ENCODE measurements around the gene GPR132. TPM values are rescaled to one million over a fixed set of nuclear protein-coding genes. Genes with fewer than 3 reads are reported as not detected.

GPR132 gene
- total and polyA plus RNA-seq, 2 donors (not counting 1 experiment from before 2014, with no cell fraction given) = 38.6 to 54.5 TPM

- Histone ChIP-seq H4K20me1 (ENCODE audit: control insufficient read depth, insufficient read depth, low read length, poor library complexity, severe bottlenecking) (peaks cover 25% of the 10 kb centered on the region), H3K27me3 (replicated peaks in 1 of 4; ENCODE audit: control extremely low read depth in 1 of 4, control insufficient read depth in 3 of 4, insufficient read depth in 4 of 4, low read length in 3 of 4) (no peaks in the 10 kb centered on the region), H3K4me3 (ENCODE audit: control extremely low read depth in 1 of 5, extremely low read depth in 1 of 5, insufficient read depth in 1 of 5, low read depth in 2 of 5, low read length in 4 of 5) (peak overlapping the region; percentile 32 to 73 (median 60)), H3K4me1 (ENCODE audit: control insufficient read depth in 2 of 2, insufficient read depth in 2 of 2, low read length in 2 of 2) (peaks cover 17 to 38% of the 10 kb centered on the region in 2 donors), H3K79me2 (ENCODE audit: control insufficient read depth, insufficient read depth, low read length) (peaks cover 43% of the 10 kb centered on the region), H3K36me3 (replicated peaks in 1 of 2; ENCODE audit: control extremely low read depth in 1 of 2, control insufficient read depth in 1 of 2, extremely low read depth in 1 of 2, insufficient read depth in 2 of 2, low read length in 1 of 2) (no peaks in the 10 kb centered on the region), H3K9me3 (ENCODE audit: control extremely low read depth in 1 of 3, control insufficient read depth in 2 of 3, insufficient read depth in 1 of 3, low read length in 2 of 3) (peaks cover 0 to 3% (median 0%) of the 10 kb centered on the region in 3 donors), H3K4me2 (replicated peaks; ENCODE audit: low read depth, low read length, poor library complexity, severe bottlenecking) (peak overlapping the region; percentile 79), H2AFZ (ENCODE audit: insufficient read depth, low read depth, low read length, poor library complexity, severe bottlenecking) (peak overlapping the region; percentile 76), H3K27ac (ENCODE audit: low read length in 2 of 2) (peak overlapping the region; percentile 59 to 64), H3K9ac (ENCODE audit: low read length) (peak overlapping the region; percentile 64)
- ChIA-PET CTCF (interaction anchor here (1.1 to 4.2 kb wide), 3 partner anchors 24 to 42 kb away, joined by 4 to 43 read pairs (median 4); no protein-coding TSS in a partner anchor), POLR2A (interaction anchor here (1.0 to 1.7 kb wide), 3 partner anchors 37 to 377 kb away, joined by 3 to 14 read pairs (median 3); partner anchors contain the start of genes CLBA1 and TEX22)
- Mint-ChIP-seq H3K27me3 (no peaks in the 10 kb centered on the region), H3K4me1 (peaks cover 53% of the 10 kb centered on the region), H3K4me3 (peak overlapping the region; percentile 94), H3K9me3 (ENCODE audit: insufficient read depth) (no peaks in the 10 kb centered on the region), H3K27ac (peak overlapping the region; percentile 92)
- intact Hi-C loops (cut with micrococcal nuclease) = loop anchor here (1.0 to 2.0 kb wide), 5 partner anchors 24 to 88 kb away; partner anchors contain the start of genes CLBA1 and GPR132
- WGBS (ENCODE audit: insufficient coverage) = 1% methylated on average over 16 of the region's 20 CpGs
- DNase-seq = no peak
- TF ChIP-seq EZH2 (IDR thresholded peaks at IDR 0.05; ENCODE audit: borderline replicate concordance, insufficient read depth, low read depth, low read length, poor library complexity, severe bottlenecking) = no peak
- no peak for TF ChIP-seq CTCF (IDR thresholded peaks at IDR 0.05)
- no peak for ATAC-seq (ENCODE audit: low read depth)
These were observed 43.5 kb downstream of the GPR132 start for GRCh38 chr14:105021656-105022275.
